ENCODE data around the gene CDK5R2.

DNA sequence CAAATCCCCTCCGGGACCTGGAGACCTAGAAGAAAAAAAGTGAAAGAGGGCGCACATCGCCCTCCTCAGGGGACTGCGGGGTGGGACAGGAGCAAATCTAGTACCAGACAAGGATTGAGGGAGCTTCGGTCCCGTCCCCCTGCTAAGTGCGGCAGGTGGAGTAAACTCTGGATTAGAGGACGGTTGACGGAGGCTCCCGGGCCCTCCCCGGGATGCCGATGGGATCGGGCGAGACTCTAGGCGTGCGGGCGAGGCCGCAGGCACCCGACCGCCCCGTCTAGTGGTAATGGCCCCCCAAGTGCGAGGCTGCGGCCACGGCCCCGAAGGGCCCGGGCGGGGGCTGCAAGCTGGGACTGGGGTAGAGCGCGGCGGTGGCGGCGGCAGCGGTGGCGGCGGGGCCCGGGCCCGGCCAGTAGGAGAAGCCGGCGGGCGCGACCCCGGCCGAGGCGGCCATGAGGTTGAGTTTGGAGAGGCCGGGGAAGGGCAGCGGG, 22.0 kb downstream of the CDK5R2 start:
- no peak for TF ChIP-seq CTCF (IDR thresholded peaks at IDR 0.05 in 8 of 11, conservative IDR thresholded peaks at IDR 0.05 in 3 of 11)
- no peak for TF ChIP-seq POLR2A (IDR thresholded peaks at IDR 0.05)
- TF ChIP-seq POLR2AphosphoS5 (IDR thresholded peaks at IDR 0.05), result no peak

Data from spleen (tissue), 7 donors.